ENCODE measurements around the gene RAB27A. TPM values are rescaled to one million over a fixed set of nuclear protein-coding genes. Genes with fewer than 3 reads are reported as not detected.

The RAB27A gene
- total RNA-seq, 1 experiment from 2014 or later: 8.0 TPM

- TF ChIP-seq SIN3A (IDR thresholded peaks at IDR 0.05; ENCODE audit: borderline replicate concordance, insufficient read depth, low read depth, low read length): no peak
- TF ChIP-seq POLR2AphosphoS5 (IDR thresholded peaks at IDR 0.05; ENCODE audit: low read depth, low read length): no peak
- no peak for TF ChIP-seq TCF7L2 (IDR thresholded peaks at IDR 0.05; ENCODE audit: low read depth, low read length)
- TF ChIP-seq CTCF (IDR thresholded peaks at IDR 0.05): no peak
- TF ChIP-seq REST (IDR thresholded peaks at IDR 0.05; ENCODE audit: insufficient read depth in 1 of 2, low read depth in 2 of 2, low read length in 1 of 2): no peak
- POLR2A ChIA-PET: no interaction called here
- H3K4me1 ChIP-seq (ENCODE audit: control insufficient read depth, insufficient read depth, low read length): no peaks in the 10 kb centered on the region
- no peaks in the 10 kb centered on the region for H3K9me3 ChIP-seq (ENCODE audit: control insufficient read depth, insufficient read depth, low read depth, low read length)
- in situ Hi-C loops (cut with HindIII; ENCODE audit: low pct_unique_long_range_greater_than_20kb, low sequenced_read_pairs): no loop called here
- H3K4me3 ChIP-seq (ENCODE audit: low read depth in 2 of 2, low read length in 2 of 2): no peak overlapping the region
- intact Hi-C loops (cut with micrococcal nuclease; ENCODE audit: unreplicated experiment): no loop called here
- no peak for DNase-seq (ENCODE audit: low read depth, low spot score)
- H3K27ac ChIP-seq (ENCODE audit: low read length): no peak overlapping the region
- CTCF ChIA-PET: no interaction called here
- no peaks in the 10 kb centered on the region for H3K27me3 ChIP-seq (ENCODE audit: control insufficient read depth, insufficient read depth, low read length)
- no peak for ATAC-seq
- no peaks in the 10 kb centered on the region for H3K36me3 ChIP-seq (ENCODE audit: control insufficient read depth, insufficient read depth, low read length)
- BruUV-seq (replicated peaks): no TSS peak
Measured at GRCh38 chr15:55248895-55249294, 40.7 kb downstream of the RAB27A start.

- no peak for ATAC-seq
- in situ Hi-C loops (cut with HindIII; ENCODE audit: low pct_unique_long_range_greater_than_20kb, low sequenced_read_pairs): no loop called here
- no peaks in the 10 kb centered on the region for H3K9me3 ChIP-seq (ENCODE audit: control insufficient read depth, insufficient read depth, low read depth, low read length)
- H3K27me3 ChIP-seq (ENCODE audit: control insufficient read depth, insufficient read depth, low read length): no peaks in the 10 kb centered on the region
- CTCF ChIA-PET: no interaction called here
- TF ChIP-seq CTCF (IDR thresholded peaks at IDR 0.05) (no peak), POLR2AphosphoS5 (IDR thresholded peaks at IDR 0.05; ENCODE audit: low read depth, low read length) (no peak), SIN3A (IDR thresholded peaks at IDR 0.05; ENCODE audit: borderline replicate concordance, insufficient read depth, low read depth, low read length) (no peak), TCF7L2 (IDR thresholded peaks at IDR 0.05; ENCODE audit: low read depth, low read length) (no peak), REST (IDR thresholded peaks at IDR 0.05; ENCODE audit: insufficient read depth in 1 of 2, low read depth in 2 of 2, low read length in 1 of 2) (no peak)
- POLR2A ChIA-PET: interaction anchor here (0.7 kb wide), 1 partner anchor 18 kb away, joined by 4 read pairs; no protein-coding TSS in a partner anchor
- BruUV-seq (replicated peaks): no TSS peak
- DNase-seq (ENCODE audit: low read depth, low spot score): no peak
- H3K27ac ChIP-seq (ENCODE audit: low read length): no peak overlapping the region
- H3K4me1 ChIP-seq (ENCODE audit: control insufficient read depth, insufficient read depth, low read length): no peaks in the 10 kb centered on the region
- no peaks in the 10 kb centered on the region for H3K36me3 ChIP-seq (ENCODE audit: control insufficient read depth, insufficient read depth, low read length)
- H3K4me3 ChIP-seq (ENCODE audit: low read depth in 2 of 2, low read length in 2 of 2): no peak overlapping the region
- intact Hi-C loops (cut with micrococcal nuclease; ENCODE audit: unreplicated experiment): no loop called here
Measured at GRCh38 chr15:55247766-55248427, 41.7 kb downstream of the RAB27A start.
